ENCODE data around the gene AAGAB.

Gene AAGAB

GRCh38 chr15:67199881-67200763 is 54.3 kb downstream of the AAGAB start:
- Histone ChIP-seq H3K27me3 (ENCODE audit: insufficient read depth, poor library complexity, severe bottlenecking) (no peaks in the 10 kb centered on the region), H3K4me1 (ENCODE audit: insufficient read depth, poor library complexity, severe bottlenecking) (no peaks in the 10 kb centered on the region), H3K9me3 (ENCODE audit: severe bottlenecking) (no peaks in the 10 kb centered on the region), H3K4me3 (ENCODE audit: severe bottlenecking) (no peak overlapping the region), H3K27ac (ENCODE audit: poor library complexity, severe bottlenecking) (no peak overlapping the region), H3K36me3 (ENCODE audit: low read depth) (peaks cover 55% of the 10 kb centered on the region)
- ATAC-seq (ENCODE audit: low read depth) (no peak), DNase-seq (ENCODE audit: low spot score) (no peak)
- no peak for TF ChIP-seq CTCF (IDR thresholded peaks at IDR 0.05; ENCODE audit: poor library complexity, severe bottlenecking)

GRCh38 chr15:67199391-67199790 is 55.1 kb downstream of the AAGAB start:
- H3K4me3 ChIP-seq (ENCODE audit: severe bottlenecking) = no peak overlapping the region
- peaks cover 48% of the 10 kb centered on the region for H3K36me3 ChIP-seq (ENCODE audit: low read depth)
- TF ChIP-seq CTCF (IDR thresholded peaks at IDR 0.05; ENCODE audit: poor library complexity, severe bottlenecking) = no peak
- DNase-seq (ENCODE audit: low spot score) (no peak), ATAC-seq (ENCODE audit: low read depth) (no peak)
- H3K4me1 ChIP-seq (ENCODE audit: insufficient read depth, poor library complexity, severe bottlenecking) = no peaks in the 10 kb centered on the region
- no peaks in the 10 kb centered on the region for H3K27me3 ChIP-seq (ENCODE audit: insufficient read depth, poor library complexity, severe bottlenecking)
- no peak overlapping the region for H3K27ac ChIP-seq (ENCODE audit: poor library complexity, severe bottlenecking)
- no peaks in the 10 kb centered on the region for H3K9me3 ChIP-seq (ENCODE audit: severe bottlenecking)

GRCh38 chr15:67198157-67198754 is 56.2 kb downstream of the AAGAB start:
- no peaks in the 10 kb centered on the region for H3K4me1 ChIP-seq (ENCODE audit: insufficient read depth, poor library complexity, severe bottlenecking)
- no peaks in the 10 kb centered on the region for H3K9me3 ChIP-seq (ENCODE audit: severe bottlenecking)
- H3K27me3 ChIP-seq (ENCODE audit: insufficient read depth, poor library complexity, severe bottlenecking) = no peaks in the 10 kb centered on the region
- DNase-seq (ENCODE audit: low spot score) (no peak), ATAC-seq (ENCODE audit: low read depth) (no peak)
- no peak for TF ChIP-seq CTCF (IDR thresholded peaks at IDR 0.05; ENCODE audit: poor library complexity, severe bottlenecking)
- H3K36me3 ChIP-seq (ENCODE audit: low read depth) = peaks cover 36% of the 10 kb centered on the region
- H3K4me3 ChIP-seq (ENCODE audit: severe bottlenecking) = no peak overlapping the region
- no peak overlapping the region for H3K27ac ChIP-seq (ENCODE audit: poor library complexity, severe bottlenecking)

GRCh38 chr15:67197364-67197695 is 57.1 kb downstream of the AAGAB start:
- no peak for TF ChIP-seq CTCF (IDR thresholded peaks at IDR 0.05; ENCODE audit: poor library complexity, severe bottlenecking)
- H3K36me3 ChIP-seq (ENCODE audit: low read depth) = peaks cover 36% of the 10 kb centered on the region
- ATAC-seq (ENCODE audit: low read depth) (peak; percentile 3), DNase-seq (ENCODE audit: low spot score) (no peak)
- H3K9me3 ChIP-seq (ENCODE audit: severe bottlenecking) = no peaks in the 10 kb centered on the region
- H3K27ac ChIP-seq (ENCODE audit: poor library complexity, severe bottlenecking) = no peak overlapping the region
- H3K4me3 ChIP-seq (ENCODE audit: severe bottlenecking) = no peak overlapping the region
- H3K27me3 ChIP-seq (ENCODE audit: insufficient read depth, poor library complexity, severe bottlenecking) = no peaks in the 10 kb centered on the region
- no peaks in the 10 kb centered on the region for H3K4me1 ChIP-seq (ENCODE audit: insufficient read depth, poor library complexity, severe bottlenecking)
